Measurements from ENCODE around the gene SNAPIN.
A peak's percentile ranks its signal among the peaks of the same experiment; 100 is the strongest.

Gene SNAPIN

GRCh38 chr1:153613406-153613805 lies 45.1 kb upstream of the SNAPIN start:
- no peak overlapping the region for H2BK120ac ChIP-seq (ENCODE audit: insufficient read depth, low read length, poor library complexity)
- H2AFZ ChIP-seq (ENCODE audit: insufficient read depth, low read length, poor library complexity) = no peak overlapping the region
- H4K12ac ChIP-seq (ENCODE audit: low read depth, low read length) = no peak overlapping the region
- H3K36me3 ChIP-seq (ENCODE audit: control insufficient read depth in 1 of 2, insufficient read depth in 2 of 2, low read length in 2 of 2) = peaks cover 0 to under 1% of the 10 kb centered on the region in 2 experiments
- H2AK5ac ChIP-seq (ENCODE audit: low read length) = peak overlapping the region; percentile 27
- DNase-seq = no peak
- no peak overlapping the region for H3K4ac ChIP-seq (ENCODE audit: low read depth, low read length)
- H4K91ac ChIP-seq (ENCODE audit: low read depth, low read length) = no peak overlapping the region
- no peak overlapping the region for H3K14ac ChIP-seq (ENCODE audit: low read length)
- H3K79me1 ChIP-seq (ENCODE audit: low read length) = peaks cover 32% of the 10 kb centered on the region
- H3K27me3 ChIP-seq (ENCODE audit: insufficient read depth, low read length) = no peaks in the 10 kb centered on the region
- H2BK5ac ChIP-seq (ENCODE audit: low read depth, low read length, poor library complexity) = no peak overlapping the region
- WGBS (ENCODE audit: extremely low coverage, insufficient coverage, insufficient read length) = no CpG with 5 or more reads among the region's 5 CpGs
- no peak overlapping the region for H3K9ac ChIP-seq (ENCODE audit: low read length)
- H2BK12ac ChIP-seq (ENCODE audit: low read length) = peak overlapping the region; percentile 63
- peaks cover 45 to 53% of the 10 kb centered on the region in 2 experiments for H3K4me1 ChIP-seq (ENCODE audit: control insufficient read depth in 1 of 2, insufficient read depth in 2 of 2, low read length in 2 of 2)
- no peak overlapping the region for H3K23ac ChIP-seq (ENCODE audit: low read length)
- no peak overlapping the region for H4K8ac ChIP-seq (ENCODE audit: low read depth, low read length)
- no peak overlapping the region for H3K4me2 ChIP-seq (ENCODE audit: low read length)
- H3K9me3 ChIP-seq (ENCODE audit: insufficient read depth, low read depth, low read length) = no peaks in the 10 kb centered on the region
- no peak overlapping the region for H3K4me3 ChIP-seq (ENCODE audit: low read depth, low read length)
- H3K27ac ChIP-seq (ENCODE audit: low read depth, low read length) = no peak overlapping the region
- no peak overlapping the region for H3K18ac ChIP-seq (ENCODE audit: low read length)
- peaks cover under 1% of the 10 kb centered on the region for H3K79me2 ChIP-seq (ENCODE audit: control insufficient read depth, insufficient read depth, low read length, poor library complexity)

GRCh38 chr1:153614189-153614900 lies 44.2 kb upstream of the SNAPIN start:
- Histone ChIP-seq H3K79me2 (ENCODE audit: control insufficient read depth, insufficient read depth, low read length, poor library complexity) (no peaks in the 10 kb centered on the region), H3K27me3 (ENCODE audit: insufficient read depth, low read length) (no peaks in the 10 kb centered on the region), H2BK120ac (ENCODE audit: insufficient read depth, low read length, poor library complexity) (no peak overlapping the region), H4K12ac (ENCODE audit: low read depth, low read length) (no peak overlapping the region), H3K4me3 (ENCODE audit: low read depth, low read length) (no peak overlapping the region), H4K91ac (ENCODE audit: low read depth, low read length) (peak overlapping the region; percentile 21), H3K4ac (ENCODE audit: low read depth, low read length) (no peak overlapping the region), H3K9me3 (ENCODE audit: insufficient read depth, low read depth, low read length) (no peaks in the 10 kb centered on the region), H3K23ac (ENCODE audit: low read length) (no peak overlapping the region), H2AK5ac (ENCODE audit: low read length) (no peak overlapping the region), H3K36me3 (ENCODE audit: control insufficient read depth in 1 of 2, insufficient read depth in 2 of 2, low read length in 2 of 2) (peaks cover 4 to 10% of the 10 kb centered on the region in 2 experiments), H2BK12ac (ENCODE audit: low read length) (peak overlapping the region; percentile 11), H2AFZ (ENCODE audit: insufficient read depth, low read length, poor library complexity) (no peak overlapping the region), H3K4me2 (ENCODE audit: low read length) (no peak overlapping the region), H3K18ac (ENCODE audit: low read length) (no peak overlapping the region), H2BK5ac (ENCODE audit: low read depth, low read length, poor library complexity) (no peak overlapping the region), H3K4me1 (ENCODE audit: control insufficient read depth in 1 of 2, insufficient read depth in 2 of 2, low read length in 2 of 2) (peaks cover 37 to 44% of the 10 kb centered on the region in 2 experiments), H3K14ac (ENCODE audit: low read length) (no peak overlapping the region), H3K27ac (ENCODE audit: low read depth, low read length) (no peak overlapping the region), H3K9ac (ENCODE audit: low read length) (no peak overlapping the region), H4K8ac (ENCODE audit: low read depth, low read length) (no peak overlapping the region), H3K79me1 (ENCODE audit: low read length) (peaks cover 25% of the 10 kb centered on the region)
- no CpG with 5 or more reads among the region's 2 CpGs for WGBS (ENCODE audit: extremely low coverage, insufficient coverage, insufficient read length)
- DNase-seq = no peak

GRCh38 chr1:153614906-153615305 lies 43.6 kb upstream of the SNAPIN start:
- H3K23ac ChIP-seq (ENCODE audit: low read length) = no peak overlapping the region
- no peak overlapping the region for H4K8ac ChIP-seq (ENCODE audit: low read depth, low read length)
- no peak overlapping the region for H2BK120ac ChIP-seq (ENCODE audit: insufficient read depth, low read length, poor library complexity)
- no peak overlapping the region for H3K4me2 ChIP-seq (ENCODE audit: low read length)
- H3K4me1 ChIP-seq (ENCODE audit: control insufficient read depth in 1 of 2, insufficient read depth in 2 of 2, low read length in 2 of 2) = peaks cover 31 to 38% of the 10 kb centered on the region in 2 experiments
- no peak overlapping the region for H3K9ac ChIP-seq (ENCODE audit: low read length)
- H2AK5ac ChIP-seq (ENCODE audit: low read length) = peak overlapping the region; percentile 49
- peak overlapping the region; percentile 11 for H2BK12ac ChIP-seq (ENCODE audit: low read length)
- no peak overlapping the region for H3K4ac ChIP-seq (ENCODE audit: low read depth, low read length)
- no CpG with 5 or more reads among the region's 7 CpGs for WGBS (ENCODE audit: extremely low coverage, insufficient coverage, insufficient read length)
- H3K14ac ChIP-seq (ENCODE audit: low read length) = no peak overlapping the region
- H3K27ac ChIP-seq (ENCODE audit: low read depth, low read length) = no peak overlapping the region
- H3K9me3 ChIP-seq (ENCODE audit: insufficient read depth, low read depth, low read length) = no peaks in the 10 kb centered on the region
- H3K4me3 ChIP-seq (ENCODE audit: low read depth, low read length) = no peak overlapping the region
- DNase-seq = no peak
- peak overlapping the region; percentile 21 for H4K91ac ChIP-seq (ENCODE audit: low read depth, low read length)
- peaks cover 20% of the 10 kb centered on the region for H3K79me1 ChIP-seq (ENCODE audit: low read length)
- no peaks in the 10 kb centered on the region for H3K27me3 ChIP-seq (ENCODE audit: insufficient read depth, low read length)
- H2AFZ ChIP-seq (ENCODE audit: insufficient read depth, low read length, poor library complexity) = no peak overlapping the region
- H2BK5ac ChIP-seq (ENCODE audit: low read depth, low read length, poor library complexity) = no peak overlapping the region
- no peak overlapping the region for H4K12ac ChIP-seq (ENCODE audit: low read depth, low read length)
- peaks cover 6 to 13% of the 10 kb centered on the region in 2 experiments for H3K36me3 ChIP-seq (ENCODE audit: control insufficient read depth in 1 of 2, insufficient read depth in 2 of 2, low read length in 2 of 2)
- no peaks in the 10 kb centered on the region for H3K79me2 ChIP-seq (ENCODE audit: control insufficient read depth, insufficient read depth, low read length, poor library complexity)
- H3K18ac ChIP-seq (ENCODE audit: low read length) = no peak overlapping the region

GRCh38 chr1:153615406-153615805 lies 43.1 kb upstream of the SNAPIN start:
- H3K4ac ChIP-seq (ENCODE audit: low read depth, low read length) = no peak overlapping the region
- no peak overlapping the region for H4K12ac ChIP-seq (ENCODE audit: low read depth, low read length)
- no peak overlapping the region for H2BK120ac ChIP-seq (ENCODE audit: insufficient read depth, low read length, poor library complexity)
- no peaks in the 10 kb centered on the region for H3K27me3 ChIP-seq (ENCODE audit: insufficient read depth, low read length)
- H3K36me3 ChIP-seq (ENCODE audit: control insufficient read depth in 1 of 2, insufficient read depth in 2 of 2, low read length in 2 of 2) = peaks cover 8 to 13% of the 10 kb centered on the region in 2 experiments
- H2AK5ac ChIP-seq (ENCODE audit: low read length) = peak overlapping the region; percentile 0
- H3K9me3 ChIP-seq (ENCODE audit: insufficient read depth, low read depth, low read length) = no peaks in the 10 kb centered on the region
- no peak overlapping the region for H3K23ac ChIP-seq (ENCODE audit: low read length)
- H2AFZ ChIP-seq (ENCODE audit: insufficient read depth, low read length, poor library complexity) = no peak overlapping the region
- H3K4me2 ChIP-seq (ENCODE audit: low read length) = no peak overlapping the region
- peaks cover 16% of the 10 kb centered on the region for H3K79me1 ChIP-seq (ENCODE audit: low read length)
- H4K8ac ChIP-seq (ENCODE audit: low read depth, low read length) = no peak overlapping the region
- H3K4me3 ChIP-seq (ENCODE audit: low read depth, low read length) = no peak overlapping the region
- peak overlapping the region; percentile 23 for H3K18ac ChIP-seq (ENCODE audit: low read length)
- no peak overlapping the region for H3K14ac ChIP-seq (ENCODE audit: low read length)
- H2BK12ac ChIP-seq (ENCODE audit: low read length) = no peak overlapping the region
- H3K9ac ChIP-seq (ENCODE audit: low read length) = no peak overlapping the region
- no peak overlapping the region for H4K91ac ChIP-seq (ENCODE audit: low read depth, low read length)
- no peak overlapping the region for H2BK5ac ChIP-seq (ENCODE audit: low read depth, low read length, poor library complexity)
- no peak for DNase-seq
- no peaks in the 10 kb centered on the region for H3K79me2 ChIP-seq (ENCODE audit: control insufficient read depth, insufficient read depth, low read length, poor library complexity)
- peaks cover 27 to 33% of the 10 kb centered on the region in 2 experiments for H3K4me1 ChIP-seq (ENCODE audit: control insufficient read depth in 1 of 2, insufficient read depth in 2 of 2, low read length in 2 of 2)
- no CpG with 5 or more reads among the region's 2 CpGs for WGBS (ENCODE audit: extremely low coverage, insufficient coverage, insufficient read length)
- no peak overlapping the region for H3K27ac ChIP-seq (ENCODE audit: low read depth, low read length)

All from trophoblast cell (in vitro differentiated cells and primary cell).